KOPT-K1 (cell line): Measurements from ENCODE around the gene RNF25.
"Not testable (repeated sequence)": the region's sequence is repeated elsewhere in the genome, so short reads cannot be mapped to it uniquely, and the experiment has no call there.

ENCODE experiments used
- H3K27ac ChIP-seq: fragments of 200-600 bp; sonication (generic); 2 replicates; pipeline ENCODE4 v1.5.1; 2016; ENCODE audit warnings: antibody characterized with exemption, mild to moderate bottlenecking, low read depth, low read length; ENCODE audit not compliant: poor library complexity, severe bottlenecking
- H3K36me3 ChIP-seq: fragments of 200-600 bp; sonication (generic); 2 replicates; pipeline ENCODE4 v1.5.1; 2017; ENCODE audit warnings: antibody characterized with exemption, mild to moderate bottlenecking, low read length, moderate library complexity; ENCODE audit not compliant: insufficient read depth
- H3K9me3 ChIP-seq: fragments of 200-600 bp; sonication (generic); 2 replicates; pipeline ENCODE4 v1.5.1; 2017; ENCODE audit warnings: antibody characterized with exemption, low read length, mild to moderate bottlenecking; ENCODE audit not compliant: insufficient read depth, poor library complexity, severe bottlenecking

Gene RNF25

DNA sequence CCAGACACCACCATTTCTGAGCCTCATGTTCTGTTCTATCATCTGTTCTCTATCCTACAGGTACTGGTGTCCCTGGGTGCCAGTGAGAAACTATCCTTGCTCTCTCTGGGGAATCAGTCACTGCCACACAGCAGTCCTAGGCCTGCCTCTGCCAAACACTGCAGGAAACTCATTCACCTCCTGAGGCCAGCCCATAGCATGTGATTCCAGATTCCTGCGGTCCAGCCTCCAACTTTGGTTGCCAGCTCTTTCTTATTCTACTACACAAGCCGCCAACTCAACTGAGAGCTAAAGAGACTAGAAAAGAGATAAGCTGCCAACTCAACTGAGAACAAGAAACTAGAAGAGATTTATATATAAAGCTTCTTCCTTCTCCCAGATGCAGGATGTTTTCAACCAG is 30.0 kb upstream of the RNF25 start:
- no peaks in the 10 kb centered on the region for H3K36me3 ChIP-seq
- H3K27ac ChIP-seq, result no peak overlapping the region
- H3K9me3 ChIP-seq, result no peaks in the 10 kb centered on the region

- no peaks in the 10 kb centered on the region for H3K9me3 ChIP-seq
- H3K36me3 ChIP-seq, result no peaks in the 10 kb centered on the region
- H3K27ac ChIP-seq, result no peak overlapping the region
These were observed 27.1 kb upstream of the RNF25 start for GRCh38 chr2:218698885-218699284.

DNA sequence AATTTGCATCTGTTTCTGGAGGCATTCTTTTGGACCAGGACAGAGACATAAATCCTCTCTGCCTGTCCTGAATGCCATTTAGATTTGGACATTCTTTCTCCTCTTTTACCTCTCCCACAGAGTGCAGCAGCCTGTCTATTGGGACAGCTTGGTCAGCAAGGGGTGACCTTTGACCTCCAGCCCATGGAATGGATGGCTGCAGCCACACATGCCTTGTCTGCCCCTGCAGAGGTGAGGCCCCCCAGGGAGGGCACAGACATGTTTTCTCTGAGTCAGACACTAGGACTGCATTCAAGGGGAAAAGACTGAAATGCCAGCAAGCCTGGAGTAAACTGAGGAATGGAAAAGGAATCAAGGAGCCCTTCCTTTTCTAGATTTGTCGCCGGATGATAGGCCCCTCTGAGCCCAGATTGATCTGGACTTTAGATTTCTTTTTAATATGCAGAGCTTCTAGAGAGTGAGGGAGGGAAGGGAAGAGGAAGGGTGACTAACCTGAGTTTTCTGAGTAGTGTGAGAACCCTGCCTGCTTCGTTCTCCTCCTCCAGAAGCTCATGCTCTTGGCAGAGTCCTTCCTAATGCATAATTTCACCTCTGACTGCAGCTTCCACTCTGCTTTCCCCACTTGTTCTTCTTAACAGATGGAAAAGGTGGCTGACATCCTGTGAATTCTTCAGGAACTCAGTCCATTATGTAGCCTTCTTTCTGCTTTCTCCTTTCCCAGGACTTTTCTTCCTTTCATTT is 22.8 kb upstream of the RNF25 start:
- no peak overlapping the region for H3K27ac ChIP-seq
- no peaks in the 10 kb centered on the region for H3K9me3 ChIP-seq
- H3K36me3 ChIP-seq, result no peaks in the 10 kb centered on the region

DNA sequence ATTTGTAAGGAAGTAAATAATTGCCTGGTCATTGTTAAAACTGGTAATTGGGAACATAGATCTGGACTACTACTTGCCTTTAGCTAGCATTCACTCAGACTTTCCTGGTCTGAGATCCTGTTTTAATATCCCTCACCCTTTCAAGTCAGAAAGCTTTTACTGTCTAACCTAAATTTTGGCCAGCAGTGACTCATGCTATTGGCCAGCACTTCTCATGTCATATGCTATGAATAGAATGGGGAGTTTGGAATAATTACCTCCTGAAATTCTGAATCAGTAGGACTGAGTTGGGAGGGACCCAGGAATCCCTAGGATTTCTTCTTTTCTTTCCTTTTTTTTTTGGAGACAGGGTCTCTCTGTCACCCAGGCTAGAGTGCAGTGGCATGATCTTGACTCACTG is 19.4 kb upstream of the RNF25 start:
- Histone ChIP-seq H3K9me3 (no peaks in the 10 kb centered on the region), H3K27ac (no peak overlapping the region), H3K36me3 (no peaks in the 10 kb centered on the region)

DNA sequence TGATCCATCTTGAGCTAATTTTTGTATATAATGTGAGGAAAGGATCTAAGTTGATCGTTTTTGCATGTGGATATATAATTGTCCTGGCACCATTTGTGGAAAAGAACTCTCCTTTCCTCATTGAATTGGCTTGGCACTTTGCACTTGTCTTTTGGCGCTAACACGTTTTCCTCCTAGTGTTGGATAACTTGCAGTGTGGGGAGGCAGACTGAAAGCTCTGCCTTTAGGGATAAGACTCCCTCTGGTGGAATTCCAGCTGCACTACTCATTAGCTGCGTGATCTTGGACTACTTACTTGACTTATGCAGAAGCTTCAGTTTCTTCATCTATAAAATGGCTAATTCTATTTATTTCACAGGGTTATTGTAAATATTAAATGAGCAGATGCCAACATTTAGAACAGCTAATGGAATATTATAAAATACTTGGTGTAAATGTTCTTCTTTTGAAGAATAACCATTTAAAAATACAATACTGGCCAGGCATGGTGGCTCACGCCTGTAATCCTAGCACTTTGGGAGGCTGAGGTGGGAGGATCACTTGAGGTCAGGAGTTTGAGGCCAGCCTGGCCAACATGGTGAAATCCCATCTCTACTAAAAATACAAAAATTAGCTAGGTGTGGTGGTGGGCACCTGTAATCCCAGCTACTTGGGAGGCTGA is 15.7 kb upstream of the RNF25 start:
- H3K27ac ChIP-seq, H3K36me3 ChIP-seq, H3K9me3 ChIP-seq: not testable (repeated sequence)

DNA sequence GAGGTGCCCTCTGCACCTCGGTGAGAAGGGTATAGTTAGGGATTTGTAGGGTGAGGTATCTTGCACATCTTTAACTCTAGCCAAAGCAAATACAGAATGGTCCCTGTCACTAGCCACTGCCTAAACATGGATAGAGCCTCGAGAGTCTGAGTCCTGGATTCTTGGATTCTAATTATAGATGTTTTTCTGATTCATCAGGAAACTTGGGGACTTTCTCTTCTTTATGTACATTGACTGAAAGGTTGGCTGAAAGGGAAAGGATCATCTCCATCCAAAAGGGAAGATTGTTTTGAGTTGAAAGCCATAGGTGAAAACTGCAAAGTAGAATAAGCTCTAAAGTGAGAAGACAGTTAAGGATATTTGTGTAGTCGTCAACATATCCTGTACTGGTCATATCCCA is 8.3 kb upstream of the RNF25 start:
- Histone ChIP-seq H3K36me3 (no peaks in the 10 kb centered on the region), H3K27ac (no peak overlapping the region), H3K9me3 (no peaks in the 10 kb centered on the region)

GRCh38 chr2:218679119-218679518 is 7.3 kb upstream of the RNF25 start:
- no peak overlapping the region for H3K27ac ChIP-seq
- no peaks in the 10 kb centered on the region for H3K9me3 ChIP-seq
- no peaks in the 10 kb centered on the region for H3K36me3 ChIP-seq

DNA sequence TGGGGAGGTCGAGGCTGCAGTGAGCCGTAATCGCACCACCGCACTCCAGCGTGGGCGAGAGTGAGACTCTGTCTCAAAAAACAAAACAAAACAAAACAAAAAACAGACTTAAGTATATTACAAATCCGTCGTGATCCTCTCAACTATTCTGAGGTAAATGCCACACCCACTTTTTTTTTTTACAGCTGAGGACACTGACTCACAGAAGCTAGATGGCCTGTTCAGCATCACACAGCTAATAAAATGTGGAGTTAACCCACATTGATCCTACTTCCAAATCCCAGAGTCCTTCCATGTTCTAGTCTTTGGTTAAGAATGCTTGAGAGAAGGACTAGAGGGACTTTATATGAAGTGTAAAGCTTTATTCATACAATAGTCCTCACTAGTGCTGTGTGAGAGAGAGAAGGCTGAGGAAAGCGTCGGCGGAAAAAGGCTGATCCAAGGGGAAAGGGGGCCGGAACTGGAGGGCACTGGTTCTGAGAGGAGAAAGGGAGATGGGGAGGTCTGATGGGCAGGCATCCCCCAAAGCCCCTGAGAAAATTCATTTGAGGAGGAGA is 627 bp downstream of the RNF25 start:
- peak overlapping the region; percentile 67 for H3K27ac ChIP-seq
- no peaks in the 10 kb centered on the region for H3K9me3 ChIP-seq
- H3K36me3 ChIP-seq, result peaks cover 26% of the 10 kb centered on the region

DNA sequence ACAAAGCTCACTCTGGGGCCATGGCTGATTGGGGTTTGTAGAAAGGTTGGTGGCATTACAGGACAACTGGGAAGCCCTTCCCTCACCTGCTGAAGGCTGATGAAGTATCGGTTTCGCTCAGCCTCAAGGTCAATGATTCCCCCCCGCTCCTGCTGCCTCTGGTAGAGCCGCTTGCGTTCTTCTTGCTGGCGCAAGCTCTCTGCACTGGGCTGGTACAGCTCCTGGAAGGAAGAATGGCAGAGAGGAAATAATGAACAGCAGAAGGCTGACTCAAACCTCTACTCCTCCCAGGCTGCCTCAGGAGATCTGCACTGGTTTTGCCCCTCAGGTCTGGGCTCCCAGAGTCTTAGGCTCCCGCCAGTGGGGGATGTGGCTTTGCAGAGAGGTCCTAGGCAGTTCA is 7.1 kb downstream of the RNF25 start:
- no peak overlapping the region for H3K27ac ChIP-seq
- H3K9me3 ChIP-seq, result no peaks in the 10 kb centered on the region
- peaks cover 77% of the 10 kb centered on the region for H3K36me3 ChIP-seq

DNA sequence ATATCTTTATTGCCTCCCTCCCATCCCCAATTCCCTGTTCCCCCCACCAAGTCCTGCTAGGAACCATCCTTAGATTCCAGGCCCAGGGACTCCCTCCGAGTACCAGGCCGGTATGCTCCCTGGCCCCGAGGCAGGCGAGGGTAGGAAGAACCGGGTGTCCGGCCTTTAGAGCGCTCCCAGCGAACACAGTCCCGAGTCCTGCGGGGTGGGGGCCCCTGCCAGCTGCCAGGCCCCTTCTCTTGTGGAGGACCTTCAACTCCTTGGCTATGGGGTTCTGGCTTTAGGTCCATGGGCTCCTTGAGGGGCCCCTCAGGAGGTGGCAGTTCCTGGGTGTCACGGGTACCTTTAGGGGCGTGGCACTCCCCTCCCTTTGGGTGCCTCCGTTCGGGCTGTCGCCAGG is 7.9 kb downstream of the RNF25 start:
- no peak overlapping the region for H3K27ac ChIP-seq
- H3K36me3 ChIP-seq, result peaks cover 76% of the 10 kb centered on the region
- H3K9me3 ChIP-seq, result no peaks in the 10 kb centered on the region

DNA sequence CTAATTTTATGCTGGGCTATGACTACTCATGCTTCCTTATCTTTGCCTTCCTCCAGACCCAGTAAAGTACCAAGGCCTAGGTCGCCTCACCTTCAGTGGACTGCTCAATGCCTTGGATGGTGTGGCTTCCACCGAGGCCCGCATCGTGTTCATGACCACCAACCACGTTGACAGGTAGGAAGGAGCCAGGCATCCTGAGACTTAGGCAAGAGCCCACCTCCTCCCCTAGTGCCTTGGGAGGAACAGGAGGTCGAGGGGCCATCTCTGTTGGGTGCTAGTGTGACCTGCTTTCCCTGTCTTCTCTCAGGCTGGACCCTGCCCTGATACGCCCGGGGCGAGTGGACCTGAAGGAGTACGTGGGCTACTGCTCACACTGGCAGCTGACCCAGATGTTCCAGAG is 9.0 kb downstream of the RNF25 start:
- no peak overlapping the region for H3K27ac ChIP-seq
- H3K36me3 ChIP-seq, result peaks cover 68% of the 10 kb centered on the region
- H3K9me3 ChIP-seq, result no peaks in the 10 kb centered on the region

- Histone ChIP-seq H3K27ac (no peak overlapping the region), H3K9me3 (no peaks in the 10 kb centered on the region), H3K36me3 (peaks cover 68% of the 10 kb centered on the region)
These were observed 9.4 kb downstream of the RNF25 start for GRCh38 chr2:218662377-218662776.

- Histone ChIP-seq H3K9me3 (no peaks in the 10 kb centered on the region), H3K27ac (peak overlapping the region; percentile 79), H3K36me3 (peaks cover 70% of the 10 kb centered on the region)
These were observed 11.8 kb downstream of the RNF25 start for GRCh38 chr2:218659988-218660358.

DNA sequence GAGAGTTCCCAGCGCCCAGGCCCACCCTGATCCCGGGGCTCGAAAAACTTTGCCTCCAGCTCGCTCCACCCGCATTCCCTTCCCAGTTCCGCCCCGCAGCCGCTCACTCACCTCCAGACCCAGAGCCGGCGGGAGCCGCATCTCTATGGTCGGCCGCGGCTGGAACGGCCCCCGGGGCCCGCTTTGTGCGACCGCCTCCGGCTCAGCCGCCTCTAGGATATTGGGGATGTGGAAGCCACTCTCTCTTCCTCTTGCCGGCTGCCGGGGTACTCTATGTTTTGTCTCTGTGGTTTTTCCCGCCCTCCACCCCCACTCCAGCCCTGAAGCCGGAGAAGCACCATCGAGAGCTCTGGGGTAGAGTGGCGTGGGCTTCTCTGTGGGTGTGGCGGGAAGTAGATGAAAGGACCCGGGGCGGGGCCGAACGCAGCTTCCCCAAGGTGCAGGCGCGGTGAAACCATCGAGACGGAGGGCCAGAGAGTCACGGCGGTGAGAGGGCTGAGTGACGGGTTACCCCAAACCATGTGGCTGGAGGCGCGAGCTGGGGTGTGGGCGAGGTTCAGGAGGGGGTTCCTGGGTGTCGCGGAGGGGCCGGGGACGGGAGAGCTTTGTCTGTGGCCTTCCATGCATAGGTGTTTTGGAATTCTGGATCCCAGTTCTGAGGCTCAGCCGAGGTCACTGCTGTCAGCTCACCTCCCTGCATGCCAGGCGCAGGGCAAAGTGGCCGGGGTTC is 12.4 kb downstream of the RNF25 start, which contains the start of the genes BCS1L and ZNF142:
TSS of gene BCS1L (plus strand) at position 426 of the 730 bp plus-strand sequence. CDS start 1,305 bp downstream, outside the sequence.
TSS of gene ZNF142 (minus strand) at position 366 of the 730 bp plus-strand sequence. CDS start 3,194 bp downstream, outside the sequence.
- H3K27ac ChIP-seq, result peak within 1 kb of the TSS; percentile 79
- peaks cover 70% of the 10 kb centered on the region for H3K36me3 ChIP-seq
- H3K9me3 ChIP-seq, result no peaks in the 10 kb centered on the region

GRCh38 chr2:218658671-218659257 is 13.0 kb downstream of the RNF25 start:
- peak overlapping the region; percentile 79 for H3K27ac ChIP-seq
- H3K36me3 ChIP-seq, result peaks cover 70% of the 10 kb centered on the region
- no peaks in the 10 kb centered on the region for H3K9me3 ChIP-seq
